ENCODE results near the gene KRTAP4-7. TPM values are rescaled to one million over a fixed set of nuclear protein-coding genes. Genes with fewer than 3 reads are reported as not detected.

Gene KRTAP4-7
- total RNA-seq, result not detected in 2 replicates

DNA sequence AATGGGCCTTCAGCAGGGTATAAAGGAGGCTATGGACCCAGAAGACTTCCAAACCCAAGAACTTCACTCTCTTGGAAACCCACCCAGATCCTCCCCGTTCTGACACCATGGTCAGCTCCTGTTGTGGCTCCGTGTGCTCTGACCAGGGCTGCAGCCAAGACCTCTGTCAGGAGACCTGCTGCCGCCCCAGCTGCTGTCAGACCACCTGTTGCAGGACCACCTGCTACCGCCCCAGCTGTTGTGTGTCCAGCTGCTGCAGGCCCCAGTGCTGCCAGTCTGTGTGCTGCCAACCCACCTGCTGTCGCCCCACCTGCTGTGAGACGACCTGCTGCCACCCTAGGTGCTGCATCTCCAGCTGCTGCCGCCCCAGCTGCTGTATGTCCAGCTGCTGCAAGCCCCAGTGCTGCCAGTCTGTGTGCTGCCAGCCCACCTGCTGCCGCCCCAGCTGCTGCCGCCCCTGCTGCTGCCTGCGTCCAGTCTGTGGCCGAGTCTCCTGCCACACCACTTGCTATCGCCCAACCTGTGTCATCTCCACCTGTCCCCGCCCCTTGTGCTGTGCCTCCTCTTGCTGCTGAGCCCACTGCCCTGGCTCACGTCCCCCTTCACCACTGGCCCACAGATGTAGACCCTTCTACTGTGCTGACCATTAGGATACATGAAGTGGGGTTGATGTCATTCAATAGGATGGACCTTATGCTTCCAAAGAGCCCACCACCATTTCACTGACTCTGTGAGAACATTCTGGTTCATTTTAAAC is at the start of gene KRTAP4-7:
Gene KRTAP4-7 (plus strand): TSS at position 51 of the 757 bp plus-strand sequence. CDS start 57 bp downstream, at position 108.

DNA sequence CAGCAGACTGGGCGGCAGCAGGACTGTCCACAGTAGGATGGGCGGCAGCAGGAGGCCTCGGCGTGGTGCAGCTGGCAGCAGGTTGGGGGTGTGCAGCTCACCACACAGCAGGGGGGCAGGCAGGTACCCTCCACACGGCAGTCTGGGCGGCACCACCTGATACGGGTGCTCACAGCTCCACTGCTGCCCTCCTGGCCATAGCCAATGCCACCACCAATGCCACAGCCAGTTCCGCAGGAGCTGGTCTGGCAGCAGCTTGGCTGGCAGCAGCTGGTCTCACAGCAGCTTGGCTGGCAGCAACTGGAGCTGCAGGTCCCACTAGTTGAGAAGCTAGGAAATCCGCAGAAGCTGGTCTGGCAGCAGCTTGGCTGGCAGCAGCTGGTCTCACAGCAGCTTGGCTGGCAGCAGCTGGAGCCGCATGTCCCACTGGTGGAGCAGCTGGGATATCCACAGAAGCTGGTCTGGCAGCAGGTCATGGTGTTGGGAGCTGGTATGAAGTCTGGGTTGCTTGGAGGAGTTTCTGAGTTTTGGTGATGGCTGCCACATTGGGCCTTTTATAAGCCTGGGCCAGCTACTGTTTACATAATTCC is 49.5 kb upstream of the KRTAP4-7 start, which contains the start of gene KRTAP1-3:
Gene KRTAP1-3 (minus strand): TSS at position 529 of the 590 bp plus-strand sequence. CDS start 53 bp downstream, at position 476.

DNA sequence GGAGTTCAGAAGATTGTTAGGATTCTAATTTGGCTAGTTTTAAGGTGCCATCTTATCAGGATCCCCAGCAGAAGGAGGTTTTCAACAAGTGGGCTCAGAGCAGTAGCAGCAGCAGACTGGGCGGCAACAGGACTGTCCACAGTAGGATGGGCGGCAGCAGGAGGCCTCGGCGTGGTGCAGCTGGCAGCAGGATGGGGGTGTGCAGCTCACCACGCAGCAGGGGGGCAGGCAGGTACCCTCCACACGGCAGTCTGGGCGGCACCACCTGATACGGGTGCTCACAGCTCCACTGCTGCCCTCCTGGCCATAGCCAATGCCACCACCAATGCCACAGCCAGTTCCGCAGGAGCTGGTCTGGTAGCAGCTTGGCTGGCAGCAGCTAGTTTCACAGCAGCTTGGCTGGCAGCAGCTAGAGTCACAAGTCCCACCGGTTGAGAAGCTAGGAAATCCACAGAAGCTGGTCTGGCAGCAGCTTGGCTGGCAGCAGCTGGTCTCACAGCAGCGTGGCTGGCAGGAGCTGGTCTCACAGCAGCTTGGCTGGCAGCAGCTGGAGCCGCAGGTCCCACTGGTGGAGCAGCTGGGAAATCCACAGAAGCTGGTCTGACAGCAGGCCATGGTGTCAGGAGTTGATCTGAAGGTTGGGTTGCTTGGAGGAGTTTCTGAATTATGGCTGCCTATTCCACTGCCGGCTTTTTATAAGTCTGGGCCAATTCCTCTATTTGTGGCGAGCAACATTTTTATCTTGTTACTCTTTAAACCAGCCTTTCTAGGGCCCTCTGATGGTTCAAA is 43.0 kb upstream of the KRTAP4-7 start, which contains the start of gene KRTAP1-1:
Gene KRTAP1-1 (minus strand): TSS at position 668 of the 789 bp plus-strand sequence. CDS start 53 bp downstream, at position 615.

DNA sequence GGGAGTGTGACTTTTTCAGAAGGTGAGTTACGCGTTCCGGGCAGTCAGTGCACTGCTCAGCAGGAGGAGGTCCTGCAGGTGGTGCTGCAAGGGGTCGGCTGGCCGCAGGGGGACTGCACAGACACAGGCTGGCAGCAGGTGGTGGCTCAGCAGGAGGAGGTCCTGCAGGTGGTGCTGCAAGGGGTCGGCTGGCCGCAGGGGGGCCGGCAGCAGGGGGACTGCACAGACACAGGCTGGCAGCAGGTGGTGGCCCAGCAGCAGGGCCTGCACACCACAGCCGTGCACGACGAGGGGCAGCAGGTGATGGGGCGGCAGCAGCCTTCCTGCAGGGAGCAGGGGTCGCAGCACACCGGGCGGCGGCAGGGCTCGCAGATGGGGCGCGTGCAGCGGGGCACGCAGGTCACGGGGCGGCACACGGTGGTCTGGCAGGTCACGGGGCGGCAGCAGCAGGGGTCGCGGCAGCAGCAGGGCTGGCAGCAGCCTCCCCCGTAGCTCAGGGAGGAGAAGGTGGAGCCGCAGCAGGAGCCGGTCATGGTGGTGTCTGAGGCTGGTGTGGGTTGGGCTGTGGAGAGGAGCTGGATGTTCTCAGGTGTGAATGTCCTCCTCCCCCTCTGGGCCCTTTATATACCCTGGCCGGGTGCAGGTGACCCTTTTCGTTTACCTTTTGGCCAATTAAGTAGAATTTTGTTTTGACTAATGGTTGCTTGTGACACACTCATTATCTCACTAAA is 37.0 kb upstream of the KRTAP4-7 start, which contains the start of gene KRTAP2-1:
Gene KRTAP2-1 (minus strand): TSS at position 582 of the 731 bp plus-strand sequence. CDS start 49 bp downstream, at position 533.

DNA sequence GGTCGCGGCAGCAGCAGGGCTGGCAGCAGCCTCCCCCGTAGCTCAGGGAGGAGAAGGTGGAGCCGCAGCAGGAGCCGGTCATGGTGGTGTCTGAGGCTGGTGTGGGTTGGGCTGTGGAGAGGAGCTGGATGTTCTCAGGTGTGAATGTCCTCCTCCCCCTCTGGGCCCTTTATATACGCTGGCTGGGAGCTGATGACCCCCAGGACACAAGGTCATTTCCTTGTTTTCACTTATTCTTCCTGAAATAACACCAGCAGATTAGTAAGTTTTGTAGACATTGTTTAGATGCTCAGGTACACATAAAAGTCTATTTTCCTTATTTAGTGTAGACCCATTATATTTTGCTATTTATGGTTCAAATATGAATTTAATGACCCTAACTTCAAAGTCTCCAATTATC is 28.8 kb upstream of the KRTAP4-7 start, which contains the start of gene KRTAP2-2:
Gene KRTAP2-2 (minus strand): TSS at position 101 of the 400 bp plus-strand sequence. CDS start 19 bp downstream, at position 82.

DNA sequence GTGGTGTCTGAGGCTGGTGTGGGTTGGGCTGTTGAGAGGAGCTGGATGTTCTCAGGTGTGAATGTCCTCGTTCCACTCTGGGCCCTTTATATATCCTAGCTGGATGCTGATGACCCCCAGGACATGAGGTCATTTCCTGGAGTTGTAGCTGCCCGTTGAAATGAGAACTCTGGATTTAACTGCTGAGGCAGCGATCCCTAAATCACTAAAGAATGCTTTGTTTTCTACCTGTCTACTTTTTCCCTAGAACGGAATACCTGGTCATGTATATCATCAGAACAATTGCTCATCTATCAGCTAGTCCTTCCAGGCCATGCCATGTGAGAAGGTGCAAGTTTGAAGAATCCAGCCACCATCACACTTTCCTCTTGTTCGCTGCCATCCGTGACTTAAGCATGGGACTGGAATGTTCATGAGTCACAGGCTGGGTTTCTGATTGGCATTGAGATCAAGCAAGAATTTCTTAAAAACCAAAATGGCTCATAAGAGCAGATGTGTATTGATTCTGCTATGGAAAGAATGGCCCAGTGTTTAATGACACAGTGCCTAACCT is 23.8 kb upstream of the KRTAP4-7 start, which contains the start of gene KRTAP2-3:
Gene KRTAP2-3 (minus strand): TSS at position 63 of the 553 bp plus-strand sequence. CDS start 64 bp downstream, outside the sequence.

DNA sequence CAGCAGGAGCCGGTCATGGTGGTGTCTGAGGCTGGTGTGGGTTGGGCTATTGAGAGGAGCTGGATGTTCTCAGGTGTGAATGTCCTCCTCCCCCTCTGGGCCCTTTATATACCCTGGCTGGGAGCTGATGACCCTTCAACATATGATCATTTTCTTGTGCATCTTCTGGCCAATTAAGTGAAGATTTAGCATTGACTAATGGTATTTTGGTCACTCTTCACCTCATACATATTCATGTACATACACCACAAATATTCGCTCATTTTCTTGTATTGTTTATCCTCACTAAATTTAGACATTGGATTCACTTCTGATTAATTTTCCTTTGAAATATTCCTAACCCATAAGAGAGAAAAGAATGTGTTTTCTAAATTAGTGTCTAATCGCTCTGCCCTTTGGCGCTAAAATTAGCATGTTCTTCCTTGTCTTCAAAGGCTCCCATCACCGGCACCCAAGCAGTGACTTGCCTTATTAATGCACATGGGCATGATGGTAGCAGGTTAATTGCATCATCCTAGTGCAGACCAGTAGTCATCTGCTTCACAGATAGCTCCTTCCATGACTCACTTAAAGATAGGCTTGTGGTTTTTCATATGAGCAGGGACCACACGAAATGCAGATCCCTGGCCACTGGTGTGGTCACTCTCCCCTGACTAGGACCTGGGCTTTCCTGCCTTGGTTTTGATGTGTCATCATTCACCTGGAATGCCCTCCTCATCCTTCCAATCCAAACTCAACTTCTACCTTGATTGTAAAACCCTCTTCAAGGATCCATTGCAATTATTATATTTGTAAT is 17.9 kb upstream of the KRTAP4-7 start, which contains the start of gene KRTAP2-4:
Gene KRTAP2-4 (minus strand): TSS at position 51 of the 796 bp plus-strand sequence. CDS start 34 bp downstream, at position 17.

DNA sequence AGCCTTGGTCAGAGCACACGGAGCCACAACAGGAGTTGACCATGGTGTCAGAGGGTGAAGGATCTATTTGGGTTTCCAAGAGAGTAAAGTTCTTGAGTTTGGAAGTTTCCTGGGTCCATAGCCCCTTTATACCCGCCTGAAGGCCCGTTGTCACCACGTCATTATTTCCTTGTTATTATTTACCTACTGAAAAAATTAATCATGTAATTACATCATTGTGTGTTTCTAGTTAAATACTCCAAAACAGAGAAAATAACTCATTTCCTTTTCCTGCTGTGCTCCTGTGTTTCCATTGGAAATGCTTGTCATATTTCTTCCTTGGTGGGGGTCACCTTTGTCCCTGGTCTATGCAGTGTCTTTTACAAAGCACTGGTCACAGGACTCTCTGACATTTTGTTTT is 14.1 kb downstream of the KRTAP4-7 start, which contains the start of gene KRTAP4-8:
Gene KRTAP4-8 (minus strand): TSS at position 101 of the 400 bp plus-strand sequence. CDS start 58 bp downstream, at position 43.

DNA sequence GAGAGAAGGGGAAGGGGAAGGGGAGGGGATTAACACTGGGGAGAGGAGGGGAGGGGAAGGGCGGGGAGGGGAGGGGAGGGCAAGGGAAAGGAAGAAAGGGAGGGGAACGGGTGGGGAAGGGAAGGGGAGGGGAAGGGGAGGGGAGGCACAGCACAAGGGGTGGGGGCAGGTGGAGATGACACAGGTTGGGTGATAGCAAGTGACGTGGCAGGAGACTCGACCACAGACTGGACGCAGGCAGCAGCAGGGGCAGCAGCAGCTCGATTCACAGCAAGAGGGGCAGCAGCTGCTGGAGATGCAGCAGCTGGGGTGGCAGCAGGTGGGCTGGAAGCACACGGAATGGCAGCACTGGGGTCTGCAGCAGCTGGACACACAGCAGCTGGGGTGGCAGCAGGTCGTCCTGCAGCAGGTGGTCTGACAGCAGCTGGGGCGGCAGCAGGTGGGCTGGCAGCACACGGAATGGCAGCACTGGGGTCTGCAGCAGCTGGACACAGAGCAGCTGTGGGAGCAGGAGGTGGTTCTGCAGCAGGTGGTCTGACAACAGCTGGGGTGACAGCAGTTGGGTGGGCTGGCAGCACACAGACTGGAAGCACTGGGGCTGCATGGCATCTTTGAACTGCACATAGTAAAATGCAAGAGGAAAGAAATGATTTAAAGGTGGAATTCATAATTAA is 17.8 kb downstream of the KRTAP4-7 start, which contains the start of gene KRTAP4-16:
Gene KRTAP4-16 (minus strand): TSS at position 624 of the 674 bp plus-strand sequence. CDS start 0 bp downstream, at position 624.

DNA sequence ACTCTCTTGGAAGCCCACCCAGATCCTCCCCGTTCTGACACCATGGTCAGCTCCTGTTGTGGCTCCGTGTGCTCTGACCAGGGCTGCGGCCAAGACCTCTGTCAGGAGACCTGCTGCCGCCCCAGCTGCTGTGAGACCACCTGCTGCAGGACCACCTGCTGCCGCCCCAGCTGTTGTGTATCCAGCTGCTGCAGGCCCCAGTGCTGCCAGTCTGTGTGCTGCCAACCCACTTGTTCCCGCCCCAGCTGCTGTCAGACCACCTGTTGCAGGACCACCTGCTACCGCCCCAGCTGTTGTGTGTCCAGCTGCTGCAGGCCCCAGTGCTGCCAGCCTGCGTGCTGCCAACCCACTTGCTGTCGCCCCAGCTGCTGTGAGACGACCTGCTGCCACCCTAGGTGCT is 21.4 kb downstream of the KRTAP4-7 start, which contains the start of gene KRTAP4-9:
Gene KRTAP4-9 (plus strand): TSS at position 43 of the 400 bp plus-strand sequence. CDS start 0 bp downstream, at position 43.

DNA sequence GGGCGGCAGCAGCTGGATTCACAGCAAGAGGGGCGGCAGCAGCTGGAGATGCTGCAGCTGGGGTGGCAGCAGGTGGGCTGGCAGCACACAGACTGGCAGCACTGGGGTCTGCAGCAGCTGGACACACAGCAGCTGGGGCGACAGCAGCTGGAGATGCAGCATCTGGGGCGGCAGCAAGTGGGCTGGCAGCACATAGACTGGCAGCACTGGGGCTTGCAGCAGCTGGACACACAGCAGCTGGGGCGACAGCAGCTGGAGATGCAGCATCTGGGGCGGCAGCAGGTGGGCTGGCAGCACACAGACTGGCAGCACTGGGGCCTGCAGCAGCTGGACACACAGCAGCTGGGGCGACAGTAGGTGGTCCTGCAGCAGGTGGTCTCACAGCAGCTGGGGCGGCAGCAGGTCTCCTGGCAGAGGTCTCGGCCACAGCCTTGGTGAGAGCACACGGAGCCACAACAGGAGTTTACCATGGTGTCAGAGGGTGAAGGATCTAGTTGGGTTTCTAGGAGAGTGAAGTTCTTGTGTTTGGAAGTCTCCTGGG is 34.0 kb downstream of the KRTAP4-7 start, which contains the start of gene KRTAP4-11:
Gene KRTAP4-11 (minus strand): TSS at position 528 of the 541 bp plus-strand sequence. CDS start 58 bp downstream, at position 470.

DNA sequence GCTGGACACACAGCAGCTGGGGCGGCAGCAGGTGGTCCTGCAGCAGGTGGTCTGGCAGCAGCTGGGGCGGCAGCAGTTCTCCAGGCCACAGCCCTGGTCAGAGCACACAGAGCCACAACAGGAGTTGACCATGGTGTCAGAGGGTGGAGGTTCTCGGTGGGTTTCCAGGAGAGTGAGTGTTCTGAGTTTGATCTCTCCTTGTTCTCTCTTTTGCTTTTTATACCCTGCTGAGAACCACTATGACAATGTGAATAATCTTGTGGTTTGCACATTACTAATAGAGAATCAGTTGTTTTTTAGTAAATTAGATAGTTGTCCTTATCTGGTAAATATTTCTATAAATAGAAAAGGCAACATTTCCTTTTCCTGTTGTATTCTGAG is 40.0 kb downstream of the KRTAP4-7 start, which contains the start of gene KRTAP4-12:
Gene KRTAP4-12 (minus strand): TSS at position 192 of the 381 bp plus-strand sequence. CDS start 60 bp downstream, at position 132.

Other genes starting within 250 kb of the KRTAP4-7 start
- gene KRT12, start 216.9 kb upstream of the KRTAP4-7 start, total RNA-seq, result not detected in 2 replicates
- gene KRT20, start 198.9 kb upstream of the KRTAP4-7 start, total RNA-seq, result not detected in 2 replicates
- gene KRT23, start 146.5 kb upstream of the KRTAP4-7 start, total RNA-seq, result under 0.01 TPM in 1 of 2 replicates, not detected in the other
- 0.28 TPM in 1 of 2 replicates, not detected in the other for gene KRT39, start 117.2 kb upstream of the KRTAP4-7 start, total RNA-seq
- not detected in 2 replicates for gene KRT40, start 99.8 kb upstream of the KRTAP4-7 start, total RNA-seq
- gene KRTAP3-3, start 90.0 kb upstream of the KRTAP4-7 start, total RNA-seq, result not detected in 2 replicates
- not detected in 2 replicates for gene KRTAP3-2, start 84.2 kb upstream of the KRTAP4-7 start, total RNA-seq
- not detected in 2 replicates for gene KRTAP3-1, start 75.0 kb upstream of the KRTAP4-7 start, total RNA-seq
- gene KRTAP1-5, start 56.9 kb upstream of the KRTAP4-7 start, total RNA-seq, result 1.9 and 5.1 TPM in 2 replicates
- gene KRTAP1-4, start 54.0 kb upstream of the KRTAP4-7 start, total RNA-seq, result not detected in 2 replicates
- not detected in 2 replicates for gene KRTAP1-3, start 49.3 kb upstream of the KRTAP4-7 start, total RNA-seq
- gene KRTAP1-1, start 42.7 kb upstream of the KRTAP4-7 start, total RNA-seq, result under 0.01 TPM in 1 of 2 replicates, not detected in the other
- gene KRTAP2-1, start 36.8 kb upstream of the KRTAP4-7 start, total RNA-seq, result not detected in 2 replicates
- gene KRTAP2-2, start 28.9 kb upstream of the KRTAP4-7 start, total RNA-seq, result not detected in 2 replicates
- under 0.01 and 0.77 TPM in 2 replicates for gene KRTAP2-3, start 24.0 kb upstream of the KRTAP4-7 start, total RNA-seq
- gene KRTAP2-4, start 18.3 kb upstream of the KRTAP4-7 start, total RNA-seq, result 0.28 TPM in 1 of 2 replicates, not detected in the other
- not detected in 2 replicates for gene KRTAP4-8, start 14.0 kb downstream of the KRTAP4-7 start, total RNA-seq
- gene KRTAP4-16, start 18.1 kb downstream of the KRTAP4-7 start, total RNA-seq, result not detected in 2 replicates
- not detected in 2 replicates for gene KRTAP4-9, start 21.2 kb downstream of the KRTAP4-7 start, total RNA-seq
- gene KRTAP4-11, start 34.2 kb downstream of the KRTAP4-7 start, total RNA-seq, result not detected in 2 replicates
- gene KRTAP4-12, start 40.0 kb downstream of the KRTAP4-7 start, total RNA-seq, result not detected in 2 replicates
- gene KRTAP4-6, start 56.4 kb downstream of the KRTAP4-7 start, total RNA-seq, result not detected in 2 replicates
- gene KRTAP4-5, start 65.7 kb downstream of the KRTAP4-7 start, total RNA-seq, result not detected in 2 replicates
- not detected in 2 replicates for gene KRTAP4-4, start 76.6 kb downstream of the KRTAP4-7 start, total RNA-seq
- gene KRTAP4-3, start 84.1 kb downstream of the KRTAP4-7 start, total RNA-seq, result not detected in 2 replicates
- gene KRTAP4-2, start 94.1 kb downstream of the KRTAP4-7 start, total RNA-seq, result not detected in 2 replicates
- not detected in 2 replicates for gene KRTAP4-1, start 100.8 kb downstream of the KRTAP4-7 start, total RNA-seq
- gene KRTAP9-1, start 105.7 kb downstream of the KRTAP4-7 start, total RNA-seq, result not detected in 2 replicates
- not detected in 2 replicates for gene KRTAP9-2, start 142.5 kb downstream of the KRTAP4-7 start, total RNA-seq
- not detected in 2 replicates for gene KRTAP9-3, start 148.3 kb downstream of the KRTAP4-7 start, total RNA-seq
- not detected in 2 replicates for gene KRTAP9-8, start 153.8 kb downstream of the KRTAP4-7 start, total RNA-seq
- gene KRTAP9-4, start 165.5 kb downstream of the KRTAP4-7 start, total RNA-seq, result not detected in 2 replicates
- not detected in 2 replicates for gene KRTAP9-9, start 171.2 kb downstream of the KRTAP4-7 start, total RNA-seq
- gene KRTAP9-6, start 181.2 kb downstream of the KRTAP4-7 start, total RNA-seq, result not detected in 2 replicates
- not detected in 2 replicates for gene KRTAP9-7, start 191.5 kb downstream of the KRTAP4-7 start, total RNA-seq
- not detected in 2 replicates for gene KRTAP29-1, start 218.7 kb downstream of the KRTAP4-7 start, total RNA-seq
- not detected in 2 replicates for gene KRTAP16-1, start 225.2 kb downstream of the KRTAP4-7 start, total RNA-seq
- gene KRTAP17-1, start 231.6 kb downstream of the KRTAP4-7 start, total RNA-seq, result not detected in 2 replicates